GM12878 (cell line): ENCODE results near the gene PSMD14. TPM values are rescaled to one million over a fixed set of nuclear protein-coding genes. Genes with fewer than 3 reads are reported as not detected.

Source experiments
- BCL11A ChIP-seq: IDR thresholded peaks from 2 replicates; pipeline ENCODE4 v1.6.1; 2011; ENCODE audit warnings: low read depth, low read length
- CBFB ChIP-seq: IDR thresholded peaks from 2 replicates; pipeline ENCODE4 v1.6.1; 2016; ENCODE audit warnings: antibody characterized with exemption, low read depth
- CBX5 ChIP-seq: sonication (generic); IDR thresholded peaks from 2 replicates; pipeline ENCODE4 v1.6.1; 2016; ENCODE audit warnings: low read depth, moderate library complexity, mild to moderate bottlenecking, inconsistent platforms
- CREM ChIP-seq: IDR thresholded peaks from 2 replicates; pipeline ENCODE4 v1.6.1; 2014; ENCODE audit warnings: antibody characterized with exemption, low read depth
- DPF2 ChIP-seq: fragments of 450-650 bp; IDR thresholded peaks from 2 replicates; pipeline ENCODE4 v1.6.1; 2017; ENCODE audit warnings: mild to moderate bottlenecking
- EP300 ChIP-seq, 2 experiments: fragments of 150-350 bp in 1 of 2; IDR thresholded peaks; 2 replicates each; pipeline ENCODE4 v1.6.1; 2011 to 2012; ENCODE audit warnings: low read depth in 2 of 2, low read length in 2 of 2, borderline replicate concordance in 1 of 2, improper control_type of control experiment in 1 of 2, inconsistent platforms in 1 of 2; ENCODE audit not compliant: control insufficient read depth in 1 of 2
- EZH2 ChIP-seq: IDR thresholded peaks from 2 replicates; pipeline ENCODE4 v1.6.1; 2012; ENCODE audit warnings: low read depth, mild to moderate bottlenecking, control low read depth, inconsistent platforms, low read length, borderline replicate concordance; ENCODE audit not compliant: control insufficient read depth
- IKZF2 ChIP-seq, 2 experiments: fragments of 450-650 bp; IDR thresholded peaks; 2 replicates each; pipeline ENCODE4 v1.6.1; 2017; ENCODE audit warnings: mild to moderate bottlenecking in 2 of 2, moderate library complexity in 2 of 2
- JUNB ChIP-seq: IDR thresholded peaks from 2 replicates; pipeline ENCODE4 v1.6.1; 2016; ENCODE audit warnings: antibody characterized with exemption, mild to moderate bottlenecking
- KDM1A ChIP-seq: fragments of 200-600 bp; sonication (generic); IDR thresholded peaks from 2 replicates; pipeline ENCODE4 v1.6.1; 2016; ENCODE audit warnings: borderline replicate concordance
- MTA2 ChIP-seq: fragments of 450-650 bp; IDR thresholded peaks from 2 replicates; pipeline ENCODE4 v1.6.1; 2016; ENCODE audit warnings: low read depth, mild to moderate bottlenecking, moderate library complexity
- POLR2AphosphoS5 ChIP-seq: IDR thresholded peaks from 2 replicates; pipeline ENCODE4 v1.6.1; 2011; ENCODE audit warnings: mild to moderate bottlenecking, low read length, inconsistent platforms
- RAD21 ChIP-seq: IDR thresholded peaks from 2 replicates; pipeline ENCODE4 v1.6.1; 2011; ENCODE audit warnings: mild to moderate bottlenecking, low read depth, low read length, moderate library complexity; ENCODE audit not compliant: insufficient read depth
- SREBF1 ChIP-seq: IDR thresholded peaks from 2 replicates; pipeline ENCODE4 v1.6.1; 2012; ENCODE audit warnings: mild to moderate bottlenecking, low read length
- YY1 ChIP-seq: IDR thresholded peaks from 2 replicates; pipeline ENCODE4 v1.6.1; 2011; ENCODE audit warnings: low read depth, mild to moderate bottlenecking, low read length
- ZNF24 ChIP-seq: fragments of 450-650 bp; IDR thresholded peaks from 2 replicates; pipeline ENCODE4 v1.6.1; 2017; ENCODE audit warnings: antibody characterized with exemption, mild to moderate bottlenecking
- ZNF384 ChIP-seq: IDR thresholded peaks from 2 replicates; pipeline ENCODE4 v1.6.1; 2012; ENCODE audit warnings: low read depth, mild to moderate bottlenecking, low read length, improper control_type of control experiment, borderline replicate concordance
- polyA plus RNA-seq, 11 experiments: library from polyadenylated mRNA; depleted of rRNA in 4 of 11; unstranded in 6 of 11; stranded (reverse) in 5 of 11; fragments of >200 nt; fragmentation: Nextera tagmentation in 4 of 11; fragmentation: Illumina TruSeq in 1 of 11; extraction: Ambion mirVana in 4 of 11; extraction: Trizol in 1 of 11; gene quantifications; 1 replicate in 1 of 11; 2 replicates in 10 of 11; pipeline versions ENCODE4 v1.2.1 to v1.2.3, GENCODE V29; 2011 to 2016; ENCODE audit warnings: inconsistent platforms in 2 of 11, missing spikeins in 2 of 11, low read depth in 1 of 11
- total RNA-seq, 4 experiments: library from RNA; depleted of rRNA in 3 of 4; stranded (reverse); fragments of >200 nt in 3 of 4; fragmentation: Illumina TruSeq in 1 of 4; extraction: Trizol in 1 of 4; gene quantifications; 2 replicates each; pipeline versions ENCODE4 v1.2.1 to v1.2.3, GENCODE V29; 2013 to 2021
- TF ChIP-seq, protein P1 (sequence below): IDR thresholded peaks from 2 replicates; pipeline ENCODE4 v1.6.1; 2012; ENCODE audit warnings: low read length, inconsistent platforms
- TF ChIP-seq, protein P2 (sequence below): fragments of 450-650 bp; IDR thresholded peaks from 2 replicates; pipeline ENCODE4 v1.6.1; 2016; ENCODE audit warnings: mild to moderate bottlenecking
- TF ChIP-seq, protein P3 (sequence below): fragments of 450-650 bp; IDR thresholded peaks from 2 replicates; pipeline ENCODE4 v1.6.1; 2017; ENCODE audit warnings: mild to moderate bottlenecking, low read depth, inconsistent platforms; ENCODE audit not compliant: poor library complexity, severe bottlenecking
- TF ChIP-seq, protein P4 (sequence below): fragments of 450-650 bp; IDR thresholded peaks from 2 replicates; pipeline ENCODE4 v1.6.1; 2017; ENCODE audit warnings: low read depth, mild to moderate bottlenecking, moderate library complexity

The PSMD14 gene
- total and polyA plus RNA-seq, 10 of the 15 experiments (the other 5 are each of a cell fraction or from before 2014, with no cell fraction given) = 70.5 to 253 (median 127) TPM

DNA sequence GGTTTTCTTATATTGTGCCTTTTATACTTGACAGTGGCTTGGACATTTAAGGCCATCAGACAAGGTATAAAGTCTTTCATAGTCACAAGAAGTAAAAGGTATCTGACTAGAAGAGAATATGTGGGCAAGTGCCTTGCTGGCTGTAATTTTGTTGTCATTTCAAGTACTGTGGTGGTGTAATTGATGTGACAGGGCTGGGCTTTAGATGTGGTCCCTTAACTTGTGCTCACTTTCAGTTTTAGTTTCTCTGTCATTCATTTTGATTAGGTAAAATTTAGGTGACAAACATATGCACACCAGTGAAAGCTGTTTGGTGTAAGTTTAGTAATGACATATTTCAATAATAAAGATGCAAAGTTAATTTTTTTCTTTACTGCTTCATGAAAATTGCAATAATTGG is 76.6 kb downstream of the PSMD14 start (continued):
- TF ChIP-seq, protein P1, sequence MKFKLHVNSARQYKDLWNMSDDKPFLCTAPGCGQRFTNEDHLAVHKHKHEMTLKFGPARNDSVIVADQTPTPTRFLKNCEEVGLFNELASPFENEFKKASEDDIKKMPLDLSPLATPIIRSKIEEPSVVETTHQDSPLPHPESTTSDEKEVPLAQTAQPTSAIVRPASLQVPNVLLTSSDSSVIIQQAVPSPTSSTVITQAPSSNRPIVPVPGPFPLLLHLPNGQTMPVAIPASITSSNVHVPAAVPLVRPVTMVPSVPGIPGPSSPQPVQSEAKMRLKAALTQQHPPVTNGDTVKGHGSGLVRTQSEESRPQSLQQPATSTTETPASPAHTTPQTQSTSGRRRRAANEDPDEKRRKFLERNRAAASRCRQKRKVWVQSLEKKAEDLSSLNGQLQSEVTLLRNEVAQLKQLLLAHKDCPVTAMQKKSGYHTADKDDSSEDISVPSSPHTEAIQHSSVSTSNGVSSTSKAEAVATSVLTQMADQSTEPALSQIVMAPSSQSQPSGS = 0 out of 2 replicates have a peak, but pooled peaks have one; percentile 47
- TF ChIP-seq POLR2AphosphoS5 = no peak
- peak; percentile 67; the same call in 1 of the 2 replicates for TF ChIP-seq BCL11A
- TF ChIP-seq MTA2 = peak; percentile 90
- TF ChIP-seq RAD21 = no peak
- TF ChIP-seq ZNF24 = peak; percentile 68
- TF ChIP-seq, protein P2, sequence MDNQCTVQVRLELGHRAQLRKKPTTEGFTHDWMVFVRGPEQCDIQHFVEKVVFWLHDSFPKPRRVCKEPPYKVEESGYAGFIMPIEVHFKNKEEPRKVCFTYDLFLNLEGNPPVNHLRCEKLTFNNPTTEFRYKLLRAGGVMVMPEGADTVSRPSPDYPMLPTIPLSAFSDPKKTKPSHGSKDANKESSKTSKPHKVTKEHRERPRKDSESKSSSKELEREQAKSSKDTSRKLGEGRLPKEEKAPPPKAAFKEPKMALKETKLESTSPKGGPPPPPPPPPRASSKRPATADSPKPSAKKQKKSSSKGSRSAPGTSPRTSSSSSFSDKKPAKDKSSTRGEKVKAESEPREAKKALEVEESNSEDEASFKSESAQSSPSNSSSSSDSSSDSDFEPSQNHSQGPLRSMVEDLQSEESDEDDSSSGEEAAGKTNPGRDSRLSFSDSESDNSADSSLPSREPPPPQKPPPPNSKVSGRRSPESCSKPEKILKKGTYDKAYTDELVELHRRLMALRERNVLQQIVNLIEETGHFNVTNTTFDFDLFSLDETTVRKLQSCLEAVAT = no peak
- no peak for TF ChIP-seq CBX5
- TF ChIP-seq JUNB = peak; percentile 56
- TF ChIP-seq, protein P3, sequence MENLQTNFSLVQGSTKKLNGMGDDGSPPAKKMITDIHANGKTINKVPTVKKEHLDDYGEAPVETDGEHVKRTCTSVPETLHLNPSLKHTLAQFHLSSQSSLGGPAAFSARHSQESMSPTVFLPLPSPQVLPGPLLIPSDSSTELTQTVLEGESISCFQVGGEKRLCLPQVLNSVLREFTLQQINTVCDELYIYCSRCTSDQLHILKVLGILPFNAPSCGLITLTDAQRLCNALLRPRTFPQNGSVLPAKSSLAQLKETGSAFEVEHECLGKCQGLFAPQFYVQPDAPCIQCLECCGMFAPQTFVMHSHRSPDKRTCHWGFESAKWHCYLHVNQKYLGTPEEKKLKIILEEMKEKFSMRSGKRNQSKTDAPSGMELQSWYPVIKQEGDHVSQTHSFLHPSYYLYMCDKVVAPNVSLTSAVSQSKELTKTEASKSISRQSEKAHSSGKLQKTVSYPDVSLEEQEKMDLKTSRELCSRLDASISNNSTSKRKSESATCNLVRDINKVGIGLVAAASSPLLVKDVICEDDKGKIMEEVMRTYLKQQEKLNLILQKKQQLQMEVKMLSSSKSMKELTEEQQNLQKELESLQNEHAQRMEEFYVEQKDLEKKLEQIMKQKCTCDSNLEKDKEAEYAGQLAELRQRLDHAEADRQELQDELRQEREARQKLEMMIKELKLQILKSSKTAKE = peak; percentile 60
- TF ChIP-seq DPF2 = peak; percentile 78
- TF ChIP-seq CREM = peak; percentile 64; the same call in 1 of the 2 replicates
- TF ChIP-seq CBFB = 0 out of 2 replicates have a peak, but pooled peaks have one; percentile 54
- peak; percentile 20; the same call in 1 of the 2 replicates for TF ChIP-seq SREBF1
- no peak for TF ChIP-seq ZNF384
- 0 out of 2 replicates have a peak, but pooled peaks have one; percentile 36 for TF ChIP-seq YY1
- peak in 1 of 2 experiments; percentile 22; a peak in 2 of 4 replicates for TF ChIP-seq IKZF2 (IDR thresholded peaks at IDR 0.05)
- TF ChIP-seq, protein P4, sequence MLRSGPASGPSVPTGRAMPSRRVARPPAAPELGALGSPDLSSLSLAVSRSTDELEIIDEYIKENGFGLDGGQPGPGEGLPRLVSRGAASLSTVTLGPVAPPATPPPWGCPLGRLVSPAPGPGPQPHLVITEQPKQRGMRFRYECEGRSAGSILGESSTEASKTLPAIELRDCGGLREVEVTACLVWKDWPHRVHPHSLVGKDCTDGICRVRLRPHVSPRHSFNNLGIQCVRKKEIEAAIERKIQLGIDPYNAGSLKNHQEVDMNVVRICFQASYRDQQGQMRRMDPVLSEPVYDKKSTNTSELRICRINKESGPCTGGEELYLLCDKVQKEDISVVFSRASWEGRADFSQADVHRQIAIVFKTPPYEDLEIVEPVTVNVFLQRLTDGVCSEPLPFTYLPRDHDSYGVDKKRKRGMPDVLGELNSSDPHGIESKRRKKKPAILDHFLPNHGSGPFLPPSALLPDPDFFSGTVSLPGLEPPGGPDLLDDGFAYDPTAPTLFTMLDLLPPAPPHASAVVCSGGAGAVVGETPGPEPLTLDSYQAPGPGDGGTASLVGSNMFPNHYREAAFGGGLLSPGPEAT = peak; percentile 53; the same call in 1 of the 2 replicates
- no peak for TF ChIP-seq KDM1A
- no peak for TF ChIP-seq EZH2
- peak in 1 of 2 experiments; percentile 75; a peak in 2 of 4 replicates for TF ChIP-seq EP300 (IDR thresholded peaks at IDR 0.05; ENCODE audit: borderline replicate concordance in 1 of 2, control insufficient read depth in 1 of 2, low read depth in 2 of 2, low read length in 2 of 2)
- TF ChIP-seq, all 136 proteins: peak for 27
